ENCODE data around the gene LMO7.

- TF ChIP-seq CTCF (IDR thresholded peaks at IDR 0.05; ENCODE audit: poor library complexity), result no peak
- no peak for TF ChIP-seq EZH2phosphoT487 (IDR thresholded peaks at IDR 0.05; ENCODE audit: low read depth, severe bottlenecking, unreplicated experiment)
- no peak for TF ChIP-seq EZH2 (IDR thresholded peaks at IDR 0.05; ENCODE audit: borderline replicate concordance)
These were observed 103.9 kb downstream of the LMO7 start for GRCh38 chr13:75740031-75740430.
